Esophagus muscularis mucosa (tissue), 4 donors: ENCODE data around the gene MIOS. TPM values are rescaled to one million over a fixed set of nuclear protein-coding genes. Genes with fewer than 3 reads are reported as not detected.

Experiments used
- DNase-seq: peaks from one replicate; pipeline ENCODE4 v3.0.0-alpha.2; 2017; ENCODE audit errors: extremely low spot score
- H3K27ac ChIP-seq, 4 donors: fragments of 200-600 bp; sonication (generic); replicated peaks in 1 of 4; 1 replicate in 3 of 4; 2 replicates in 1 of 4; pipeline ENCODE4 v1.5.1; 2016 to 2019; ENCODE audit warnings: mild to moderate bottlenecking in 1 of 4
- H3K27me3 ChIP-seq, 4 donors: fragments of 200-600 bp; sonication (generic); one replicate each; pipeline versions ENCODE4 v1.5.1 to v1.6.0; 2016 to 2019
- H3K36me3 ChIP-seq, 4 donors: fragments of 200-600 bp; sonication (generic); one replicate each; pipeline ENCODE4 v1.5.1; 2016 to 2019
- H3K4me1 ChIP-seq, 4 donors: fragments of 200-600 bp; sonication (generic); one replicate each; pipeline ENCODE4 v1.5.1; 2016 to 2019
- H3K4me3 ChIP-seq, 4 donors: fragments of 200-600 bp; sonication (generic); 1 replicate in 2 of 4; 2 replicates in 2 of 4; pipeline ENCODE4 v1.5.1; 2016 to 2019; ENCODE audit warnings: mild to moderate bottlenecking in 4 of 4, moderate library complexity in 1 of 4
- H3K9me3 ChIP-seq, 4 donors: fragments of 200-600 bp; sonication (generic); 1 replicate in 3 of 4; 2 replicates in 1 of 4; pipeline ENCODE4 v1.5.1; 2016 to 2019
- EP300 ChIP-seq: sonication (generic); formaldehyde crosslinking; IDR thresholded peaks from one replicate; pipeline ENCODE4 v1.6.1; 2017; ENCODE audit warnings: antibody characterized with exemption
- POLR2A ChIP-seq: fragments of 450-650 bp; IDR thresholded peaks from one replicate; pipeline ENCODE4 v1.6.1; 2017; ENCODE audit warnings: antibody characterized with exemption, moderate library complexity, mild to moderate bottlenecking, low read depth
- POLR2AphosphoS5 ChIP-seq, 2 donors: sonication (generic); formaldehyde crosslinking; IDR thresholded peaks; one replicate each; pipeline ENCODE4 v1.6.1; 2017; ENCODE audit warnings: antibody characterized with exemption in 2 of 2
- WGBS: methylation state at CpG from one replicate; pipeline ENCODE4 v1.1.5; 2018; 5-methylcytosine and 5-hydroxymethylcytosine counted together
- intact Hi-C: fragments of 100-400 bp; cut with DNase I; formaldehyde crosslinking; loops from one replicate; pipeline ENCODE4 v1.15.1; 2023
- total RNA-seq, 4 donors: library from RNA; depleted of rRNA; stranded (reverse); fragments of >200 nt; gene quantifications; one replicate each; pipeline versions ENCODE4 v1.1.0 to v1.2.1, GENCODE V29; 2016
- TF ChIP-seq, protein P1 (sequence below), 3 experiments: fragments of 200-600 bp in 2 of 3; fragments of 450-650 bp in 1 of 3; sonication (generic) in 2 of 3; IDR thresholded peaks; one replicate each; pipeline ENCODE4 v1.5.1; 2017 to 2019; ENCODE audit warnings: antibody characterized with exemption in 3 of 3, mild to moderate bottlenecking in 2 of 3, moderate library complexity in 1 of 3

The MIOS gene
- total RNA-seq, 4 donors from 2014 or later, result 17.5 to 32.5 (median 25.7) TPM

DNA sequence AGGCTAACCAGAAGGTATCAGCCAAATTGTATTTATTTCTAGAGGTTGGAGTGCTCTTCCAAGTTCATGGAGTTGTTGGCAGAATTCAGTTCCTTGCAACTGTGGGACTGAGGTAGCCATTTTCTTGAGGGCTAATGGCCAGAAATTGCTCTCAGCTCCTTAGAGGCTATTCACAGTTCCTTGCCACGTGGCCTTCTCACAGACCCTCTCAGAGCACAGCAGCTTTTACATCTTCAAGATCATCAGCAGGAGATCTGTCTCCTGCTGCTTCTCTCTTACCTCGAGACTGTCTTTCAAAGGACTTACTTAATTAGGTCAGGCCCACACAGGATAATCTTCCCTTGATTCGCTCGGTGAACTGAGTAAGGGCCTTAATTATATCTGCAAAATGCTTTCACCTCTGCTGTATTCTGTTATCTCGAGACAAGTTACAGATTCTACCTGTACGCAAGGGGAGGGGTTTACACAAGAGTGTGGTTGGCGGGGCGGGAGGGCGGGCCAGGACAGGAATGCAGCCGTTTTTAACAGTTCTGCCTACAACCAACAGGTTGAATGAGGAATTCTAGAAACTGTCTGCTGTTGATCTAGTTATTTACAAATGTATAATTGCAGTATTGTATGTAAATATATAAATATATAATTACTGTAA, 15.0 kb downstream of the MIOS start:
- no peak for DNase-seq
- Histone ChIP-seq H3K27me3 (no peaks in the 10 kb centered on the region), H3K9me3 (no peaks in the 10 kb centered on the region), H3K27ac (no peak overlapping the region), H3K36me3 (peaks cover 0 to 11% (median 0%) of the 10 kb centered on the region in 4 donors), H3K4me3 (no peak overlapping the region), H3K4me1 (no peaks in the 10 kb centered on the region)
- intact Hi-C loops, result no loop called here
- TF ChIP-seq POLR2AphosphoS5 (IDR thresholded peaks at IDR 0.05) (no peak), EP300 (no peak), POLR2A (no peak)
- TF ChIP-seq, protein P1, sequence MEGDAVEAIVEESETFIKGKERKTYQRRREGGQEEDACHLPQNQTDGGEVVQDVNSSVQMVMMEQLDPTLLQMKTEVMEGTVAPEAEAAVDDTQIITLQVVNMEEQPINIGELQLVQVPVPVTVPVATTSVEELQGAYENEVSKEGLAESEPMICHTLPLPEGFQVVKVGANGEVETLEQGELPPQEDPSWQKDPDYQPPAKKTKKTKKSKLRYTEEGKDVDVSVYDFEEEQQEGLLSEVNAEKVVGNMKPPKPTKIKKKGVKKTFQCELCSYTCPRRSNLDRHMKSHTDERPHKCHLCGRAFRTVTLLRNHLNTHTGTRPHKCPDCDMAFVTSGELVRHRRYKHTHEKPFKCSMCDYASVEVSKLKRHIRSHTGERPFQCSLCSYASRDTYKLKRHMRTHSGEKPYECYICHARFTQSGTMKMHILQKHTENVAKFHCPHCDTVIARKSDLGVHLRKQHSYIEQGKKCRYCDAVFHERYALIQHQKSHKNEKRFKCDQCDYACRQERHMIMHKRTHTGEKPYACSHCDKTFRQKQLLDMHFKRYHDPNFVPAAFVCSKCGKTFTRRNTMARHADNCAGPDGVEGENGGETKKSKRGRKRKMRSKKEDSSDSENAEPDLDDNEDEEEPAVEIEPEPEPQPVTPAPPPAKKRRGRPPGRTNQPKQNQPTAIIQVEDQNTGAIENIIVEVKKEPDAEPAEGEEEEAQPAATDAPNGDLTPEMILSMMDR (IDR thresholded peaks at IDR 0.05), result no peak
- WGBS, result 90% methylated on average over 10 of the region's 10 CpGs

DNA sequence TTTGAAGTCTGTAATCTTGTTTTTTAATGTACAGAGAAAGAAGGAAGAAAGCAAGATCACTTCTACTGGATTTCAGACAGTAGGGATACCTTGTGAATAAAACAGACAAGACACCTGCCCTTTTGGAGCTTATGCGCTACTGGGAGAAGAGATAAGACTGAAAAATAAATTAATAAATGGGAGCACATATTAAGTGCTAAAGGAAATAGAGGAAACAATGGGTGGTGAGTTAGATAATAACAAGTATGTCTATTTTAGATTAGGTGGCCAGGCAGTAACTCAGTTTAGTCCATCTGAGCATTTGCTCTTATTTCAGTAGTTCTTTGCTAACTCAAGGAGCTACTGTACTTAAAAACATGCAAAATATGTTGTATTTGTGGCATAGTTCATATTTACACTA, 15.9 kb downstream of the MIOS start:
- 93% methylated on average over 1 of the region's 1 CpG for WGBS
- no peak for TF ChIP-seq POLR2AphosphoS5 (IDR thresholded peaks at IDR 0.05)
- no peak for TF ChIP-seq POLR2A
- TF ChIP-seq, protein P1 (IDR thresholded peaks at IDR 0.05), result no peak
- no peak for TF ChIP-seq EP300
- no peaks in the 10 kb centered on the region for H3K4me1 ChIP-seq
- intact Hi-C loops, result no loop called here
- peaks cover 0 to 11% (median 0%) of the 10 kb centered on the region in 4 donors for H3K36me3 ChIP-seq
- H3K4me3 ChIP-seq, result no peak overlapping the region
- no peaks in the 10 kb centered on the region for H3K27me3 ChIP-seq
- no peak overlapping the region for H3K27ac ChIP-seq
- DNase-seq, result no peak
- no peaks in the 10 kb centered on the region for H3K9me3 ChIP-seq

DNA sequence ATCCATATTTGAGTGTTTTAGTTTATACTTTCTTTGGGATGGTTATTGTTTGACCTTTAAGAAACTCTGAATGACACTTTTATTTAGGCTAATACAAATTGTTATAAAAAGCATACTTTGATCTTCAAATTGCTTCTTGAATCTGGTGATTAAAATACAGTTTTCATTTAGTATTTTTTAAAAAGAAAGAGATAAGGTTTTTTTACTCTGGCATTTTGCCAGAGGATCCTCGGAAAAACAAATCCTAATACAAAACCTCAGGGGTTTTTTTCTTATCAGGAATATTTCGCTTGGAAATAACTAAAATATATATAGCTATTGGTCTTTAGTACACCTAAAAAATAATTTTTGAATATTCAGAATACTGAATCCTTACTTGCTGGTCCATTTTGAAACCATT, 17.0 kb downstream of the MIOS start:
- Histone ChIP-seq H3K36me3 (peaks cover 0 to 11% (median 0%) of the 10 kb centered on the region in 4 donors), H3K4me3 (no peak overlapping the region), H3K27me3 (no peaks in the 10 kb centered on the region), H3K27ac (no peak overlapping the region), H3K9me3 (no peaks in the 10 kb centered on the region), H3K4me1 (no peaks in the 10 kb centered on the region)
- WGBS, result 89% methylated on average over 2 of the region's 2 CpGs
- TF ChIP-seq POLR2A (no peak), EP300 (no peak), POLR2AphosphoS5 (IDR thresholded peaks at IDR 0.05) (no peak)
- TF ChIP-seq, protein P1 (IDR thresholded peaks at IDR 0.05), result no peak
- intact Hi-C loops, result no loop called here
- DNase-seq, result no peak

DNA sequence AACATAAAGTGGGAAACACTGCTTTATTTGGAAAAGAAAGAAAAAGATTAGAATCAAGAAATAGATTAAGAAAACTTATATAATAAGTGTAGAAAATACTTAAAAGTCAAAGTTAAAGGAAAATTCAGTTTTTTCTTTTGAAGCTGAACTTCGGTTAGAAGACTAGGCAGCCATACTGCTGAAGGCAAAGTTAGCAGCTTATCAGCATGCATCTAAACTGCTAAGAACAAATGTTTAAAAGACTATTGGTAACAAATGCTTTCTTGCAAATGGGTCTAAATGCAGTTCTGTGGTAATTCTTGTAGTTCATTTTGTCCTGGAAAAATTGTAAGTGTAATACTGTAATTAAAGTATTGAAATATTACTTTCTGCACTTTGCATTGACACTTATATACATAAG, 18.0 kb downstream of the MIOS start:
- Histone ChIP-seq H3K9me3 (no peaks in the 10 kb centered on the region), H3K27ac (no peak overlapping the region), H3K4me3 (no peak overlapping the region), H3K36me3 (peaks cover 0 to 15% (median 0%) of the 10 kb centered on the region in 4 donors), H3K27me3 (no peaks in the 10 kb centered on the region), H3K4me1 (no peaks in the 10 kb centered on the region)
- TF ChIP-seq POLR2AphosphoS5 (IDR thresholded peaks at IDR 0.05), result no peak
- no peak for TF ChIP-seq POLR2A
- no peak for TF ChIP-seq EP300
- TF ChIP-seq, protein P1 (IDR thresholded peaks at IDR 0.05), result no peak
- intact Hi-C loops, result no loop called here
- no peak for DNase-seq
- 86% methylated on average over 1 of the region's 1 CpG for WGBS
